Ovary (tissue), 9 donors: ENCODE data around the gene KDM6A. TPM values are rescaled to one million over a fixed set of nuclear protein-coding genes. Genes with fewer than 3 reads are reported as not detected.

Experiments
- DNase-seq, 5 donors: peaks; one replicate each; pipeline ENCODE4 v3.0.0-alpha.2; 2019 to 2020
- H3K27ac ChIP-seq, 2 donors: fragments of 200-600 bp; one replicate each; pipeline versions ENCODE4 v1.5.1 to v1.8.0; 2019 to 2022
- H3K27me3 ChIP-seq: fragments of 200-600 bp; one replicate; pipeline ENCODE4 v1.8.0; 2022
- H3K36me3 ChIP-seq: fragments of 200-600 bp; sonication (generic); one replicate; pipeline ENCODE4 v1.5.1; 2019
- H3K4me1 ChIP-seq: one replicate; pipeline ENCODE4 v1.8.1; 2013; ENCODE audit warnings: mild to moderate bottlenecking, moderate library complexity; ENCODE audit not compliant: insufficient read depth
- H3K4me3 ChIP-seq: fragments of 200-600 bp; sonication (generic); one replicate; pipeline ENCODE4 v1.5.1; 2017
- H3K9me3 ChIP-seq, 2 donors: fragments of 200-600 bp in 1 of 2; sonication (generic) in 1 of 2; one replicate each; pipeline versions ENCODE4 v1.5.1 to v1.8.1; 2013 to 2019; ENCODE audit warnings: mild to moderate bottlenecking in 1 of 2, moderate library complexity in 1 of 2
- CTCF ChIP-seq, 3 donors: fragments of 450-650 bp in 2 of 3; fragments of 200-600 bp in 1 of 3; IDR thresholded peaks; one replicate each; pipeline versions ENCODE4 v1.5.1 to v1.8.0; 2016 to 2022; ENCODE audit warnings: antibody characterized with exemption in 3 of 3, mild to moderate bottlenecking in 1 of 3
- EP300 ChIP-seq: sonication (generic); formaldehyde crosslinking; IDR thresholded peaks from one replicate; pipeline ENCODE4 v1.6.1; 2017; ENCODE audit warnings: antibody characterized with exemption
- POLR2A ChIP-seq: fragments of 450-650 bp; IDR thresholded peaks from one replicate; pipeline ENCODE4 v1.6.1; 2017; ENCODE audit warnings: antibody characterized with exemption, mild to moderate bottlenecking, moderate library complexity
- WGBS, 3 donors: extraction: QIAGEN DNeasy Blood & Tissue Kit in 1 of 3; methylation state at CpG; one replicate each; pipeline versions ENCODE4 v1.1.5 to v1.1.7; 2013 to 2017; 5-methylcytosine and 5-hydroxymethylcytosine counted together
- intact Hi-C, 4 donors: fragments of 100-400 bp; cut with DNase I; formaldehyde crosslinking; loops; one replicate each; pipeline versions ENCODE4 v1.11.0 to v1.15.1; 2022 to 2023
- polyA plus RNA-seq, 2 donors: library from polyadenylated mRNA; stranded (reverse); fragments of 200-250 nt in 1 of 2; fragments of 350-450 nt in 1 of 2; fragmentation: Illumina TruSeq in 1 of 2; extraction: RNeasy Lipid Tissue Mini Kit (QIAGEN cat#74804) in 1 of 2; gene quantifications; one replicate each; pipeline ENCODE4 v1.2.3, GENCODE V29; 2013 to 2014
- total RNA-seq, 7 donors: library from RNA; depleted of rRNA in 2 of 7; stranded (reverse); fragments of >200 nt in 2 of 7; fragmentation: NEBNext Ultra II Directional in 3 of 7; extraction: Animal tissue kit (Norgen Biotek cat#: 25700) in 3 of 7; gene quantifications; one replicate each; pipeline versions ENCODE4 v1.1.0 to v1.2.4, GENCODE V29; 2016 to 2023
- donor health status: DM: no; HTN: no; CAD: no; lungs with moderate emphysema.
- donor health status: DM: no; HTN: no; CAD: no.
- donor health status: Bipolar disorder and iron deficiency.
- donor health status: DM: yes; HTN: yes; CAD: no.
- donor health status: DM: no; HTN: no; CAD: no.
- donor health status: DM: yes; HTN: yes; CAD: no.

The KDM6A gene
- total and polyA plus RNA-seq, 9 donors: 19.8 to 56.2 (median 42.1) TPM

GRCh38 chrX:45006002-45006800 is 133.2 kb downstream of the KDM6A start:
- Histone ChIP-seq H3K4me3 (no peak overlapping the region), H3K27me3 (no peaks in the 10 kb centered on the region), H3K36me3 (no peaks in the 10 kb centered on the region), H3K9me3 (peaks cover 0 to 3% of the 10 kb centered on the region in 2 donors), H3K27ac (no peak overlapping the region), H3K4me1 (peaks cover 1% of the 10 kb centered on the region)
- 95 to 99% (median 97%) methylated on average over 13 of the region's 13 CpGs for WGBS, 3 donors
- intact Hi-C loops: no loop called here
- DNase-seq: no peak
- TF ChIP-seq CTCF (IDR thresholded peaks at IDR 0.05): no peak
- no peak for TF ChIP-seq EP300
- no peak for TF ChIP-seq POLR2A

GRCh38 chrX:45007598-45007997 is 134.6 kb downstream of the KDM6A start:
- Histone ChIP-seq H3K9me3 (peaks cover 0 to 3% of the 10 kb centered on the region in 2 donors), H3K4me1 (peaks cover 1% of the 10 kb centered on the region), H3K36me3 (no peaks in the 10 kb centered on the region), H3K4me3 (no peak overlapping the region), H3K27me3 (no peaks in the 10 kb centered on the region), H3K27ac (no peak overlapping the region)
- 91 to 96% (median 91%) methylated on average over 3 of the region's 3 CpGs for WGBS, 3 donors
- intact Hi-C loops: no loop called here
- TF ChIP-seq CTCF (IDR thresholded peaks at IDR 0.05): no peak
- TF ChIP-seq EP300: no peak
- TF ChIP-seq POLR2A: no peak
- DNase-seq: no peak

- Histone ChIP-seq H3K27ac (no peak overlapping the region), H3K27me3 (no peaks in the 10 kb centered on the region), H3K4me1 (peaks cover 1% of the 10 kb centered on the region), H3K36me3 (no peaks in the 10 kb centered on the region), H3K4me3 (no peak overlapping the region), H3K9me3 (peaks cover 0 to 3% of the 10 kb centered on the region in 2 donors)
- intact Hi-C loops: no loop called here
- 86 to 90% (median 87%) methylated on average over 3 of the region's 3 CpGs for WGBS, 3 donors
- no peak for DNase-seq
- TF ChIP-seq EP300 (no peak), POLR2A (no peak), CTCF (IDR thresholded peaks at IDR 0.05) (no peak)
Observed at GRCh38 chrX:45009371-45010000, 136.5 kb downstream of the KDM6A start.

- intact Hi-C loops: no loop called here
- no peak for DNase-seq
- H3K4me3 ChIP-seq: no peak overlapping the region
- no peaks in the 10 kb centered on the region for H3K36me3 ChIP-seq
- no peaks in the 10 kb centered on the region for H3K27me3 ChIP-seq
- peaks cover 1% of the 10 kb centered on the region for H3K4me1 ChIP-seq
- peaks cover 0 to 3% of the 10 kb centered on the region in 2 donors for H3K9me3 ChIP-seq
- H3K27ac ChIP-seq: no peak overlapping the region
- no peak for TF ChIP-seq POLR2A
- no peak for TF ChIP-seq CTCF (IDR thresholded peaks at IDR 0.05)
- TF ChIP-seq EP300: no peak
Observed at GRCh38 chrX:45011131-45011530, 138.1 kb downstream of the KDM6A start.
